GM19395 (cell line): ENCODE measurements around the gene CCDC188.

Source experiments
- ATAC-seq: cut with Tn5 transposase; IDR thresholded peaks from one replicate; pipeline ENCODE4 v1.9.1; 2021; ENCODE audit warnings: mild to moderate bottlenecking, moderate library complexity; ENCODE audit not compliant: unreplicated experiment

CCDC188 gene

GRCh38 chr22:20150381-20151275, at the start of gene CCDC188:
CCDC188 (minus strand) TSS chr22:20151055; CDS start chr22:20150986, 69 bp downstream.
- ATAC-seq: no peak

GRCh38 chr22:20199906-20200305, 49.1 kb upstream of the CCDC188 start:
- ATAC-seq: no peak

GRCh38 chr22:20199413-20199842, 48.6 kb upstream of the CCDC188 start:
- no peak for ATAC-seq

GRCh38 chr22:20198557-20199319, 47.9 kb upstream of the CCDC188 start:
- ATAC-seq: no peak

- ATAC-seq: no peak
Observed at GRCh38 chr22:20197407-20198030, 46.7 kb upstream of the CCDC188 start.

GRCh38 chr22:20196094-20196842, 45.4 kb upstream of the CCDC188 start:
- no peak for ATAC-seq

GRCh38 chr22:20194681-20195593, 44.1 kb upstream of the CCDC188 start:
- no peak for ATAC-seq

- no peak for ATAC-seq
Observed at GRCh38 chr22:20193761-20194494, 43.1 kb upstream of the CCDC188 start.

GRCh38 chr22:20192972-20193760, 42.3 kb upstream of the CCDC188 start:
- no peak for ATAC-seq

GRCh38 chr22:20192293-20192971, 41.6 kb upstream of the CCDC188 start:
- no peak for ATAC-seq

- ATAC-seq: no peak
Observed at GRCh38 chr22:20191803-20192202, 40.9 kb upstream of the CCDC188 start.

- ATAC-seq: no peak
Observed at GRCh38 chr22:20191000-20191515, 40.2 kb upstream of the CCDC188 start.

GRCh38 chr22:20188567-20188877, 37.7 kb upstream of the CCDC188 start:
- no peak for ATAC-seq

- ATAC-seq: no peak
Observed at GRCh38 chr22:20187777-20188566, 37.1 kb upstream of the CCDC188 start.

GRCh38 chr22:20186871-20187546, 36.2 kb upstream of the CCDC188 start:
- no peak for ATAC-seq

- no peak for ATAC-seq
Observed at GRCh38 chr22:20186183-20186870, 35.5 kb upstream of the CCDC188 start.
